ENCODE data around the gene SKA3. TPM values are rescaled to one million over a fixed set of nuclear protein-coding genes. Genes with fewer than 3 reads are reported as not detected.

SKA3 gene
- total RNA-seq, 1 donor from 2014 or later: 1.7 TPM

DNA sequence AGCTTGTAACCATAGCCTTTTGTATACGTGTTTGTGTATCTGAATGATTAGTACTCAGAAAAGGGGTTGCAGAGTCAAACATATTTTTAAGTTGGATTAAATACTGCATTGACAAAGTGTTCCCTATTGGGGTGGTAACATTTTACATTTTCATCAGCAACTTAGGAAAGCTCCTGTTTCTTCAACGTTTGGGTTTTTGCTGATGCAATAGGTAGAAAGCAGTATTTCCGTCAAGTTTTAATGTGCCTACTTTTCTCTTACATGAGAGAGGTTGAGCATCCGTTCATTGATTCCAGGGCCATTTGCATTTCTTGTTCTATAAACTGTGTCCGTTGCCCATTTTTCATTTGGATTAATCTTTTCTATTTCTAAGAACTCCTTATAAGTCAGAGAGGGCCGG, 56.2 kb downstream of the SKA3 start:
- DNase-seq (no peak), ATAC-seq (ENCODE audit: low read depth) (no peak)
- POLR2A ChIA-PET: no interaction called here
- Mint-ChIP-seq H3K27me3 (peaks cover 7% of the 10 kb centered on the region), H3K27ac (no peak overlapping the region), H3K36me3 (ENCODE audit: low read depth) (no peaks in the 10 kb centered on the region), H3K4me1 (no peaks in the 10 kb centered on the region), H3K9me3 (no peaks in the 10 kb centered on the region), H3K4me3 (no peak overlapping the region)
- TF ChIP-seq, protein P1, sequence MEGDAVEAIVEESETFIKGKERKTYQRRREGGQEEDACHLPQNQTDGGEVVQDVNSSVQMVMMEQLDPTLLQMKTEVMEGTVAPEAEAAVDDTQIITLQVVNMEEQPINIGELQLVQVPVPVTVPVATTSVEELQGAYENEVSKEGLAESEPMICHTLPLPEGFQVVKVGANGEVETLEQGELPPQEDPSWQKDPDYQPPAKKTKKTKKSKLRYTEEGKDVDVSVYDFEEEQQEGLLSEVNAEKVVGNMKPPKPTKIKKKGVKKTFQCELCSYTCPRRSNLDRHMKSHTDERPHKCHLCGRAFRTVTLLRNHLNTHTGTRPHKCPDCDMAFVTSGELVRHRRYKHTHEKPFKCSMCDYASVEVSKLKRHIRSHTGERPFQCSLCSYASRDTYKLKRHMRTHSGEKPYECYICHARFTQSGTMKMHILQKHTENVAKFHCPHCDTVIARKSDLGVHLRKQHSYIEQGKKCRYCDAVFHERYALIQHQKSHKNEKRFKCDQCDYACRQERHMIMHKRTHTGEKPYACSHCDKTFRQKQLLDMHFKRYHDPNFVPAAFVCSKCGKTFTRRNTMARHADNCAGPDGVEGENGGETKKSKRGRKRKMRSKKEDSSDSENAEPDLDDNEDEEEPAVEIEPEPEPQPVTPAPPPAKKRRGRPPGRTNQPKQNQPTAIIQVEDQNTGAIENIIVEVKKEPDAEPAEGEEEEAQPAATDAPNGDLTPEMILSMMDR (IDR thresholded peaks at IDR 0.05): no peak
- CTCF ChIA-PET: no interaction called here
- intact Hi-C loops (cut with micrococcal nuclease): no loop called here

DNA sequence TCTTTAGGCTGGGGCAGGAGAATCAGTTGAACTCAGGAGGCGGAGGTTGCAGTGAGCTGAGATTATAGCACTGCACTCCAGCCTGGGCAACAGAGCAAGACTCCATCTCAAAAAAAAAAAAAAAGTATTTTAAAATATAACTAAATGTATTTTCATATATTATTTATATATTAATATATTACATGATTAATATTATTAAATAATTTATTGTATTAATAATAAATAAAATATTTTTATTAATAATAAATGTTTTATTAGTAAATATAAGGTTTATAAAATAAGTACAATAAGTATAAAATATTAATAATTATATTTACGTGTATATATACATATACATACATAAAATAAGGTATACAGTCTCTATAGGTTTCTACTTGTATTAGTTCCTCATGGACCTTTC, 56.8 kb downstream of the SKA3 start:
- Mint-ChIP-seq H3K9me3 (no peaks in the 10 kb centered on the region), H3K27me3 (peaks cover 7% of the 10 kb centered on the region), H3K4me1 (no peaks in the 10 kb centered on the region), H3K27ac (no peak overlapping the region), H3K4me3 (no peak overlapping the region), H3K36me3 (ENCODE audit: low read depth) (no peaks in the 10 kb centered on the region)
- TF ChIP-seq, protein P1 (IDR thresholded peaks at IDR 0.05): no peak
- ATAC-seq (ENCODE audit: low read depth): no peak
- CTCF ChIA-PET: interaction anchor here (1.8 kb wide), 1 partner anchor 358 kb away, joined by 5 read pairs; no protein-coding TSS in a partner anchor
- no peak for DNase-seq
- POLR2A ChIA-PET: no interaction called here
- intact Hi-C loops (cut with micrococcal nuclease): no loop called here

DNA sequence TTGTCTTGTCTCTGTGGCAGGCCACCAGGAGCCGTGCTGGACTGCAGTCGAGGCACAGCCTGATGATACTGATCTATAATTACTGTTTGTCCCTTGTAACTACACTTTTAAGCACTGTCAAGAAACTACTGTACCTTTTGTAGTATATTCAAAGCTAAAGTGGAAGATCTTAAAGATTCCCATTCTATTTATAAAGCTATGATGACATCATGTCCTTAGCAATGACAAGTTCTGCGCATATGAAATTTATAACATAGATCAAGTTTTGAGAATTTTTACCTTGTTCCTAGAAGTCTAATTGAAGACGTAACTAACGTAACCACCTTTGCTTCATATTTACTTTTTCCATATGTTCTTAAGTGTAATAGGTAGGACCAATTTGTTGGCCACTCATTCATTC, 58.2 kb downstream of the SKA3 start:
- CTCF ChIA-PET: interaction anchor here (1.8 kb wide), 1 partner anchor 359 kb away, joined by 5 read pairs; no protein-coding TSS in a partner anchor

DNA sequence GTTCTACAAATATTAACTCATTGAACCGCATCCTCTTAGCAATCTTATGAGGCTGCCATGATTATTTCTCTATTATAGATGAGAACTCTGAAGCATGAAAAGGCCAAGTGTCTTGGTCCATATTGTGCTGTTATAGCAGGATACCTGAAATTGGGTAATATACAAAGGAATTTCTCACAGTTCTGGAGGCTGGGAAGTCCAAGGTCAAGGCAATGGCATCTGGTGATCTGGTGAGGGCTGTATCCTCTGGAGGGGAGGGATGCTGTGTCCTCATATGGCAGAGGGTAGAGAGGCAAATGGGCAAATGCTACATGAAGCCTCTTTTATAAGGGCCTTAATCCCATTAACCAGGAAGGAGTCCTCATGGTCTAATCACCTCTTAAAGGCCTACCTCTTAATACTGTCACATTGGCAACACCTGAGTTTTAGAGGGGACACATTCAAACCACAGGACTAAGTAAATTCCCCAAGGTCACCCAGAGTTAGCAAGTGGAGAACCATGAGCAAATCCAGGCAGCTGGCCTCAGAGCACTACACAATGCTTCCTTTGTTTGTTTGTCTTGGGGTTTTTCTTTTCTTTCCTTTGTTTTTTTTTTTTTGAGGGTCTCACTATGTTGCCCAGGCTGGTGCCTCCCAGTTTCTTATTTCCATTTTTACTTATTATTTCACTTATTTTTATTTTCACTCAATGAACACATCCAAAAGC, 59.1 kb downstream of the SKA3 start:
- Mint-ChIP-seq H3K4me3 (no peak overlapping the region), H3K27ac (no peak overlapping the region), H3K4me1 (no peaks in the 10 kb centered on the region), H3K9me3 (no peaks in the 10 kb centered on the region), H3K36me3 (ENCODE audit: low read depth) (no peaks in the 10 kb centered on the region), H3K27me3 (peaks cover 2% of the 10 kb centered on the region)
- no peak for DNase-seq
- intact Hi-C loops (cut with micrococcal nuclease): no loop called here
- ATAC-seq (ENCODE audit: low read depth): no peak
- TF ChIP-seq, protein P1 (IDR thresholded peaks at IDR 0.05): no peak
- POLR2A ChIA-PET: no interaction called here
- CTCF ChIA-PET: no interaction called here

More for the DNA sequence above, 58.2 kb downstream of the SKA3 start:
- intact Hi-C loops (cut with micrococcal nuclease): no loop called here
- H3K9me3 Mint-ChIP-seq: no peaks in the 10 kb centered on the region
- H3K27me3 Mint-ChIP-seq: peaks cover 2% of the 10 kb centered on the region
- H3K36me3 Mint-ChIP-seq (ENCODE audit: low read depth): no peaks in the 10 kb centered on the region
- no peak overlapping the region for H3K27ac Mint-ChIP-seq
- TF ChIP-seq, protein P1 (IDR thresholded peaks at IDR 0.05): no peak
- no peaks in the 10 kb centered on the region for H3K4me1 Mint-ChIP-seq
- H3K4me3 Mint-ChIP-seq: no peak overlapping the region
- ATAC-seq (ENCODE audit: low read depth): no peak
- POLR2A ChIA-PET: no interaction called here
- no peak for DNase-seq

DNA sequence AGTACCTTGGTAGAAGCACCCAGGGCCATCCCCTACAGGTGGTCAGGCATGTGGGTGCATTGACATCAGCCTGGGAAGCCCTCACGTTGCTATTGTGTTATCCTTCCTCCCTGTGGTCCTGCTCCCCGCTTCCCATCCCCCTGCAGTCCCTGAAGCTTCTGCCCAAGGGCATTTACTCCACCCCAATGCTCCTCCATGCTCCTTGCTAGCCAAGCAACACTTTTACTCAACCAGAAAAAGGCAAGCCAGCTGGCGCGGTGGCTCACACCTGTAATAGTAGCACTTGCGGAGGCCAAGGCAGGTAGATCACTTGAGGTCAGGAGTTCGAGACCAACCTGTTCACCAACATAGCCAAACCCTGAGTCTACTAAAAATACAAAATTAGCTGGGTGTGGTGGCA, 60.2 kb downstream of the SKA3 start:
- CTCF ChIA-PET: no interaction called here
- no peak for ATAC-seq (ENCODE audit: low read depth)
- no peaks in the 10 kb centered on the region for H3K4me1 Mint-ChIP-seq
- TF ChIP-seq, protein P1 (IDR thresholded peaks at IDR 0.05): no peak
- H3K9me3 Mint-ChIP-seq: no peaks in the 10 kb centered on the region
- POLR2A ChIA-PET: no interaction called here
- no peak overlapping the region for H3K4me3 Mint-ChIP-seq
- no peak for DNase-seq
- no peak overlapping the region for H3K27ac Mint-ChIP-seq
- H3K27me3 Mint-ChIP-seq: peaks cover 2% of the 10 kb centered on the region
- H3K36me3 Mint-ChIP-seq (ENCODE audit: low read depth): no peaks in the 10 kb centered on the region
- intact Hi-C loops (cut with micrococcal nuclease): no loop called here

All from activated B cell treated with CpG ODN at 0.5 μM for 24 hours (primary cell).